CD4-positive, alpha-beta T cell treated with Interleukin-4 for 1 hour (primary cell): ENCODE data around the gene PRKAR2A.
"Not testable (repeated sequence)": the region's sequence is repeated elsewhere in the genome, so short reads cannot be mapped to it uniquely, and the experiment has no call there.

Source experiments
- DNase-seq, 2 donors: peaks; one replicate each; pipeline ENCODE4 v3.0.0-alpha.2; 2020 to 2022

Gene PRKAR2A

DNA sequence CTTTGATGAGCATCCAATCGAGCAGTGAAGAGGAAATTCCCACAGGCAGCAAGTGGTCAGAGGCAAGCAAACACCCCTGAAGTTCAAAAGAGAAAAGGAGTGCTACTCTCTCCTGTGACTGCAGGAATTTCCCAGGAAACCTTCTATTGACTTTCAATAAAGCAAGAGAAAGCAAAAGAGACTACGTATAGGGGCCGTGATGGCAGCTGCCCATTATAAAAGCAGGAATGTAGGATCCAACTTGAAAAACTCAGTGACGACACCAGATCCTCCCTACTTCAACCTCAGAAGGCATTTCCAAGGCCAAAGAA is 77.5 kb downstream of the PRKAR2A start:
- no peak for DNase-seq

- DNase-seq, result peak in 1 of 2 donors; percentile 11
Measured at GRCh38 chr3:48765376-48765775, 82.3 kb downstream of the PRKAR2A start.

DNA sequence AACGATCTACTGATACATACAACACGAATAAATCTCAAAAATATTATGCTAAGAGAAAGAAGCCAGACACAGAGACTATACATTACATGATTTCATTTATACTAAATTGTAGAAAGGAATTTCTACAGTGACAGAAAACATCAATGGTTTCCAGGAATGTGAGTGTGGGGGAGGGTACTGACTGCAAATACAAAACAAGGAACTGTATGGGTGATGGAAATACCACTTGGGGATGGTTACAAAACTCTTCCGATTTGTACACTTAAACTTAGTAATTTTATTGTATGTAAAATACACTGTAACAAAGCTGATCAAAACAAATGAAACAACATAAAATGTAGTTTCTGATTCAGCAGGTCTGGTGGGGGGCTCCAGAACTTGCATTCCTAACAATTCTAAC is 84.9 kb downstream of the PRKAR2A start:
- DNase-seq, result no peak

DNA sequence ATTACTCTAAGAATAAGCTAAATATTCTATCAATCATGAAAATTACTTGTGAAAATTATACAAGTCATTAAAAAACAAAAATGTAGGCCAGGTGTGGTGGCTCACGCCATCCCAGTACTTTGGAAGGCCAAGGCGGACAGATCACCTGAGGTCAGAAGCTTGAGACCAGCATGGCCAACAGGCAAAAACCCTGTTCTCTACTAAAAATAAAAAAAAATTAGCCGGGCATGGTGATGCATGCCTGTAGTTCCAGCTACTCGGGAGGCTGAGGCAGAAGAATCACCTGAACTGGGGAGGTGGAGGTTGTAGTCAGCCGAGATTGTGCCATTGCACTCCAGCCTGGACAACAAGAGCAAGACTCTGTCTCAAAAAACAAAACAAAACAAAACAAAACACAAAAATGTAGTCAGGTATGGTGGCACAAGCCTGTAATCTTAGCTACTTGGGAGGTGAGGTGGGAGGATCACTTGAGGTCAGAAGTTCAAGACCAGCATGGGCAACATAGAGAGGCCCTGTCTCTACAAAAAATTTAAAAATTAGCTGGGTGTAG is 87.6 kb downstream of the PRKAR2A start:
- DNase-seq, result not testable (repeated sequence)

GRCh38 chr3:48759531-48759930 is 88.1 kb downstream of the PRKAR2A start:
- not testable (repeated sequence) for DNase-seq

- no peak for DNase-seq
Measured at GRCh38 chr3:48759071-48759470, 88.6 kb downstream of the PRKAR2A start.

DNA sequence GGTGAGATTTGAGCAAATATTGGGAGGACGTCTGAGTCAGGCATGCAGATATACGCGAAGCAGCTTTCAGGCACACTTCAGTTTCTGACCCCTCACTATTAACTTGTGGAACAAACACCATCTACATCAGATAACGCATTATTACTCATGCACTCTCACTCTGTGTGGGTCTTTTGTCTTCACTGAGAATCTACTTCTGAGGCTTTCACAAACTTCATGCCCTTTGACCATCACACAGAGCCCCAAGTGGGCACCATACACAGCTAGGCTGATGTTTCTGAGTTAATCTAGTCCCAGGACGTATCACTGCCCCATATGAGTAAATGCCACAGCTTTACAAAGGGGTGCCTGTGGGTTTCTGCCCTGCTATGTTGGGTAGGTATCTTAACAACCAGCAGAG is 91.0 kb downstream of the PRKAR2A start:
- DNase-seq, result no peak

- DNase-seq, result no peak
Measured at GRCh38 chr3:48750856-48751255, 96.8 kb downstream of the PRKAR2A start.

DNA sequence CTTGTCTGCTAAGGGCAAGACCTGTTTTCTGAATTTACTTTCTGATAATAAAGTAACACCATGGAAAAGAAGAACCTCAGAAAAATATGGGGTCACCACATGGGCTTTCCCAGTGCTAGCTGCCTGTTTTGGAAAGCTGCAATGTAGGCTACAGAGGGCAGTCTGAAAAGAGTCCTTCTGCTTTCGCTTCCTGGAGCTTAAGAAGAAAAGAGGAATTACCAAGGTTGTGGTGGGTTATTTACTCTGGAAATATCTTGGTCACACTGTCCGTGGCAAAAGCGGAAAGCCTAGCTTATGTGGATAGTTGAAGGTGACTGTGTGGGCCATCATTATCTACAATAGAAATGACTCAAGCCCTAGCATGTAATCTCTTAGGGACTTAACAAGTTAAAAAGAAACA is 98.9 kb downstream of the PRKAR2A start:
- DNase-seq, result peak; percentile 14 to 47

DNA sequence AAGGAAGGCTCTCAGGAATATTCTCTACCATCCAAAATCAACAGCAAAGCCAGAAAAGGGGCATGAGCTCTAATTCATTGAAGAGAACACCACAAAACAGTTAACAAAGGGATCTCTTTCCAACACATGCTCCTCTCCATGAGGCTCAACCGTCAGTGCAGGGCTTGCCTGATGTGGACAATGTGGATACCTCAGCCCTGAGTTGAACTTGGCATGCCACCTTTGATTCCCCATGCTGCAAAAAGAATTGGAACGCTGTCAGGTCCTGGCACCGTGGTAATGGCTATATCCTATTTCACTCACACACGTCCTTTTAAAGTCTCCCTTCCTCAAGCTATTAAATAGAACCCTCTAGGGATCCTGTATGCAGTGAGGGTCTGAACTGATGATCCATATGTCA is 100.0 kb downstream of the PRKAR2A start:
- no peak for DNase-seq

DNA sequence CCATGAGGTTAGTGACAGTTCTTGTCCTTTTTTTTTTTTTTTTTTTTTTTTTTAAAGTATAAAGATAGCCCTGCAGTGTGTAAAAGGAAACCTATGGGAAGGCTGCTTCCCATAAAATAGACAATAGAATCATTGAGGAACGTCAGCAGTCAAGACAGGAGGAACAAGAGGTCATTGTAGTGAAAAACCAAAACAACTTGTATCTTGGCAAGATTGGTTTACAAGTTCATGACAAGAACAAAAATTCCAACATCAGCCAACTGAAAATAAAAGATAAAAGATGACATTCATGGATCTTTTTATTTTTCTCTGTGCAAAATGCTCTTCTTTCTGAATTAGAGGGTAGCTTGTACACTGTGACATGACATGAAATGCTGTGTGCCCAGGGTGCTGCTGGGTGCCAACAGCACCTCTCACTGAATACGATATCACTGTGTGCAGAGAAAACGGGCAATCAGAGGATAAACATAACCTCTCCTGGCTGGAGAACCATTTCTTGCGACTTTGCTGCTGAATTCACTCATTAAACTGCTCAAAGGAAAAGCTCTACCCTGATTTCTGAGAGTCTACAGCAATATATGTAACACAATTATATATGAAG is 100.6 kb downstream of the PRKAR2A start:
- no peak for DNase-seq

DNA sequence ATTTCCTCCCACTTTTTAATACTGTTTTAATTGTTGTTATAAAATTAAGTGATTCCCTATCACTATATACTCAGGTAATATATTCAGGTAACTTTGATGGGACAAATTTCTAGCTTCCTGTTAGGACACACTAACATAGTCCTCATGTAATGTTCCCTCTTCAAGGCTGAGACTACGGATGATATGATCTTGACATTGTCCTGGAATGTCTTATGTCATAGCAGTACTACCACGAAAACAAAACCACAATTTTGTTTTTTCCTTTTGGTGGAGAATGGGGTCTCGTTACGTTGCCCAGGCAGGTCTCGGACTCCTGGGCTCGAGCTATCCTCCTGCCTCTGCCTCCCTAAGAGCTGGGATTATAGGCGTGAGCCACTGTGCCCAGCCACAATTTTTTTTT is 103.9 kb downstream of the PRKAR2A start:
- no peak for DNase-seq

- not testable (repeated sequence) for DNase-seq
Measured at GRCh38 chr3:48741226-48741625, 106.4 kb downstream of the PRKAR2A start.

DNA sequence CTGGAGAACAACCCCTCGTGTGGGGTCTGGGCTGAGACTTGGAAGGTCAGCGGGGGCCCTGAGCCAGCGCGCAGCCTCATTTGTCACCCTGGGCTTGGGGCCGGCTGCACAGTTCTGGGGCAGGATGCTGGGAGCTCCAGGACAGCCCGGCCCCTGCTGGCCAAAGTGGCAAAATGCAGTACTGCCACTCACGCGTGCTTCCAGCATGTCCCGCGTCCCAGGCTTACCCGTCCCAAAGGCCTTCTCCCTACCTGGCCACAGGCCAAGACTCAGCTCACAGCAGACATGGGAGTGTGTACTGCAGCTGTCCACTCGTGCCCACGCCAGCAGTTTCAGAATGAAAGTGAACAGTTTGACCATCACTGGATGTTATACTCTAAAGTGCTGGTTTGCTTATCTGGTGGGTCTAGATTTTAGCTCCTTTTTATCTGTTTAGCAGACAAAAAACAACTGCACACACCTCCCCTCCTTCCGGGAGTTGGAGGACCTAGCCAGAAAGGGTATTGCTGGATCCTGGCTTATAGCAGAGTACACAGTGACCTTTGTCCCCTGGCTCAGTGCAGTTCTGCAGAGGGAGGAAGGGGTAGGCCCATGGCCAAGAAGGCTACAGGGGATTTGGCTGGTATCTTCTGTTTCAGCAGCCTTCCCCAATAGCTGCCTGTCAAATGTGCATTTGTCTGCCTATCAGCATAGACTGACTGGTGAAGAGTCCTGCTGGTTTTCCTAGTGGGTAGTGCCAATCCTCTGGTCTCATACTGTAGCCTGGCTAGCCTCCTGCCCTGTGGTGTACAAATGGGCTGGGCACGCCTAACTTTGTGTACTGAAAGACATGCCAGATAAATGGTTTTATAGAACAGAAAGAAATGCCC is 107.5 kb downstream of the PRKAR2A start:
- DNase-seq, result peak; percentile 33 to 64

GRCh38 chr3:48739617-48739954 is 108.1 kb downstream of the PRKAR2A start:
- DNase-seq, result no peak

GRCh38 chr3:48738926-48739616 is 108.6 kb downstream of the PRKAR2A start:
- no peak for DNase-seq

- DNase-seq, result no peak
Measured at GRCh38 chr3:48738144-48738536, 109.5 kb downstream of the PRKAR2A start.

DNA sequence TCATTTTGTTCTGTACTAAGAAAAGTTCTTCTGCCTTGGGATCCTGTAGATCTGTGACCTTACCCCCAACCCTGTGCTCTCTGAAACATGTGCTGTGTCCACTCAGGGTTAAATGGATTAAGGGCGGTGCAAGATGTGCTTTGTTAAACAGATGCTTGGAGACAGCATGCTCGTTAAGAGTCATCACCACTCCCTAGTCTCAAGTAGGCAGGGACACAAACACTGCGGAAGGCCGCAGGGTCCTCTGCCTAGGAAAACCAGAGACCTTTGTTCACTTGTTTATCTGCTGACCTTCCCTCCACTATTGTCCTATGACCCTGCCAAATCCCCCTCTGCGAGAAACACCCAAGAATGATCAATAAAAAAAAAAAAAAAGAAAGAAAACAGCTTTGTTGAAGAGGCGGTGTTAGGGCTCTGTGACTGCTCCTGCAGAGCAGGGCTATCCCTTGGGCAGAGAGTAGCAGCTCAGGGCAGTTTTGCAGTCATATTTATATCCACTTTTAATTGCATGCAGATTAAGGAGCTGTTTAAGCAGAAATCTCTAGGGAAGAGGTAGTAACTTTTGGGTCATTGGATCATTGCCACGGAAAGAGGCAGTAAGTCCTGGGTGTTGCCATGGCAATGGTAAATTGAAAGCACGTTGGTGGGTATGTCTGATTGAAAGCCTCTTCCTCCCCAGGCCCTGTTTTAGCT is 112.5 kb downstream of the PRKAR2A start:
- not testable (repeated sequence) for DNase-seq

GRCh38 chr3:48734541-48734940 is 113.1 kb downstream of the PRKAR2A start:
- not testable (repeated sequence) for DNase-seq

DNA sequence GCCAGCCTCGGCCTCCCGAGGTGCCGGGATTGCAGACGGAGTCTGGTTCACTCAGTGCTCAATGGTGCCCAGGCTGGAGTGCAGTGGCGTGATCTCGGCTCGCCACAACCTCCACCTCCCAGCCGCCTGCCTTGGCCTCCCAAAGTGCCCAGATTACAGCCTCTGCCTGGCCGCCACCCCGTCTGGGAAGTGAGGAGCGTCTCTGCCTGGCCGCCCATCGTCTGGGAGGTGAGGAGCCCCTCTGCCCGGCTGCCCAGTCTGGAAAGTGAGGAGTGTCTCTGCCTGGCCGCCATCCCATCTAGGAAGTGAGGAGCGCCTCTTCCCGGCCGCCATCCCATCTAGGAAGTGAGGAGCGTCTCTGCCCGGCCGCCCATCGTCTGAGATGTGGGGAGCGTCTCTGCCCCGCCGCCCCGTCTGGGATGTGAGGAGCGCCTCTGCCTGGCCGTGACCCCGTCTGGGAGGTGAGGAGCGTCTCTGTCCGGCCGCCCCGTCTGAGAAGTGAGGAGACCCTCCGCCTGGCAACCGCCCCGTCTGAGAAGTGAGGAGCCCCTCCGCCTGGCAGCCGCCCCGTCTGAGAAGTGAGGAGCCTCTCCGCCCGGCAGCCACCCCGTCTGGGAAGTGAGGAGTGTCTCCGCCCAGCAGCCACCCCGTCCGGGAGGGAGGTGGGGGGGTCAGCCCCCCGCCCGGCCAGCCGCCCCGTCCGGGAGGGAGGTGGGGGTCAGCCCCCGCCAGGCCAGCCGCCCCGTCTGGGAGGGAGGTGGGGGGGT is 113.7 kb downstream of the PRKAR2A start:
- not testable (repeated sequence) for DNase-seq

GRCh38 chr3:48727511-48727910 is 120.2 kb downstream of the PRKAR2A start:
- no peak for DNase-seq

DNA sequence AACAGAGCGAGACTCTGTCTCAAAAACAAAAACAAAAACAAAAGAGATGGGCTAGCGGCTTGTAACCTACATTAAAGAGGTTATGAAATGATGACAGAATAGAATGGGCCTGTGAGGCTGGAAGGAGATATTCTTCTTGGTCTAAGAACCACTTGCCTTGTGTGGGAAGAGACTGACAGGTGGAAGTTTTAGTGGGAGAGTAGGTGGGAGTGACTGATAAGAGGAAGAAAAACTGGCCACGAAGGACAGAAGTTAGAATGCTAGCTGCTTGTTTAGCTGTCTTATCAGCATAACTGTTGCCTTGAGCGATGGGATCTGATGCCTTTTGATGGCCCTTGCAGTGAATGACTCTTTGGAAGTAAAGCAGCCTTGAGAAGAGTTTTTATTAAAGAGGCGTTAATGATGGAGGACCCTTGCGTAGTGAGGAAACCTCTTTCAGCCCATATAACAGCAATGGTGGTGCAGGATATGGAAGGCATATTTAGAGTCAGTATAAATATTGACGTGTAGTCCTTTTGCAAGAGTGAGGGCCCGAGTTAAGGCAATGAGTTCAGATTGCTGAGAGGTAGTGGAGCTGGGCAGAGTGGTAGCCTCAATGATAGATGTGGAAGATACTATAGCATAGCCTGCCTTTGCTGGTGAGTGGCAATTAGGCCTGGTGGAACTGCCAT is 122.4 kb downstream of the PRKAR2A start:
- not testable (repeated sequence) for DNase-seq
